ENCODE results near the gene DMPK.

The DMPK gene, protein sequence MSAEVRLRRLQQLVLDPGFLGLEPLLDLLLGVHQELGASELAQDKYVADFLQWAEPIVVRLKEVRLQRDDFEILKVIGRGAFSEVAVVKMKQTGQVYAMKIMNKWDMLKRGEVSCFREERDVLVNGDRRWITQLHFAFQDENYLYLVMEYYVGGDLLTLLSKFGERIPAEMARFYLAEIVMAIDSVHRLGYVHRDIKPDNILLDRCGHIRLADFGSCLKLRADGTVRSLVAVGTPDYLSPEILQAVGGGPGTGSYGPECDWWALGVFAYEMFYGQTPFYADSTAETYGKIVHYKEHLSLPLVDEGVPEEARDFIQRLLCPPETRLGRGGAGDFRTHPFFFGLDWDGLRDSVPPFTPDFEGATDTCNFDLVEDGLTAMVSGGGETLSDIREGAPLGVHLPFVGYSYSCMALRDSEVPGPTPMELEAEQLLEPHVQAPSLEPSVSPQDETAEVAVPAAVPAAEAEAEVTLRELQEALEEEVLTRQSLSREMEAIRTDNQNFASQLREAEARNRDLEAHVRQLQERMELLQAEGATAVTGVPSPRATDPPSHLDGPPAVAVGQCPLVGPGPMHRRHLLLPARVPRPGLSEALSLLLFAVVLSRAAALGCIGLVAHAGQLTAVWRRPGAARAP
- total RNA-seq, result 12.6 reads per million, percentile 37 among the genes with 10 or more reads in this experiment

DNA sequence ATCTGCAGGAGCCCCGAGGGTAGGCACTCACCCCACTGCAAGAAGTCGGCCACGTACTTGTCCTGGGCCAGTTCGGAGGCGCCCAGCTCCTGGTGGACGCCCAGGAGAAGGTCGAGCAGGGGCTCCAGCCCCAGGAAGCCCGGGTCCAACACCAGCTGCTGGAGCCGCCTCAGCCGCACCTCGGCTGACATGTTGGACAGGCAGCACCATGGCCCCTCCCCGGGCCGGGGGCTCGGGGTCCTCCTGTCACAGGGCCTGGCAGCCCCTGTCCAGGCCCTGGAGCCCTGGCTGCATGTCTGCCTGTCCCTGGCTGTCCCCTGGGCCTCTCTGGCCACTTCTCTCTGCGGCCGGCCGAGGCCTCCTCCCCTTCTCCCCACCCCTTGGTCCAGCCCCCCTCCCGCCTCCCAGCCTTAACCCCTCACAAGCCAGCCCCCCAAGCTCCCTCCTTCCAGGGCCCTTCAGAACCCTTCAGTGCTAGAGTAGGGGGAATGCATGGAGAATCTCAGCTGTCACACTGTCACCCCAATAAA lies at the start of gene DMPK:
TSS of gene DMPK (minus strand) at position 329 of the 530 bp plus-strand sequence. CDS start at position 191, 138 bp downstream.
- no peak for DNase-seq

DNA sequence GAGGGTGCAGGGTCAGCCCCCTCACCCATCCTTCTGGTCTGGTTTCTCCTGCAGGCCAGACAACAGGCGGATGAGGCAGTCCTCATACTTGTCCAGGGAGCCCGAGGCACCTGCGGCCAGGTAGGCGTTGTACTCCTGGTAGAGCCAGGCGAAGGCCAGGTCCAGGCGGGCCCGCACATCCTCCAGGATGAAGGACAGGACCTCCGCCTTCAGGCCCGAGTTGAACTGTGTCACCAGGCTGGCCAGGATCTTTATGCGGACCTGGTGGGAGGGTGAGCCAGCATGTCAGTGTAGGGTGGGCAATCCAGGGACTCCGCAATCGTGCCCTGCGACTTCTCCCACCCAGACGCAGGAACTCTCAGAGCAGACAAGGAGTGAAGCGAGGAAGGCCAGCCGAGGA lies 46.7 kb upstream of the DMPK start:
- no peak for DNase-seq

DNA sequence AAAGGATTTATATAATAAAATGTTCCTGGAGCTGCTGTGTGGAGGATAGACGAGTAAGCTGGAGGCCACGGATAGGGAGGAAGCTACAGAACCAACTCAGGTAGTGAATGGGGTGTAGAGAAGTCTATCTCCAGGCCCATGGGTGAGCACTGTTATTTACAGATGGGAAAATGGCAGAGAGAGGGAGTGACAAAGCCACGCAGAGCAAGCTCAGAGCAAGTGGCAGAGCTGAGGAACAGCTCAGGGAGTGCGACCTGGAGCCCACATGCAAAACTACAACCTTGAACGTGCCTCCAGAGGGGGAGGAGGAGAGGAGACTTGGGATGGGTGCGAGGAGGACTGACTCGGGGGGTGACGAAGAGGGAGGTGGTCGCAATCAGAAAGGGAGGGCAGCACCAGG lies 46.2 kb upstream of the DMPK start:
- DNase-seq, result no peak

DNA sequence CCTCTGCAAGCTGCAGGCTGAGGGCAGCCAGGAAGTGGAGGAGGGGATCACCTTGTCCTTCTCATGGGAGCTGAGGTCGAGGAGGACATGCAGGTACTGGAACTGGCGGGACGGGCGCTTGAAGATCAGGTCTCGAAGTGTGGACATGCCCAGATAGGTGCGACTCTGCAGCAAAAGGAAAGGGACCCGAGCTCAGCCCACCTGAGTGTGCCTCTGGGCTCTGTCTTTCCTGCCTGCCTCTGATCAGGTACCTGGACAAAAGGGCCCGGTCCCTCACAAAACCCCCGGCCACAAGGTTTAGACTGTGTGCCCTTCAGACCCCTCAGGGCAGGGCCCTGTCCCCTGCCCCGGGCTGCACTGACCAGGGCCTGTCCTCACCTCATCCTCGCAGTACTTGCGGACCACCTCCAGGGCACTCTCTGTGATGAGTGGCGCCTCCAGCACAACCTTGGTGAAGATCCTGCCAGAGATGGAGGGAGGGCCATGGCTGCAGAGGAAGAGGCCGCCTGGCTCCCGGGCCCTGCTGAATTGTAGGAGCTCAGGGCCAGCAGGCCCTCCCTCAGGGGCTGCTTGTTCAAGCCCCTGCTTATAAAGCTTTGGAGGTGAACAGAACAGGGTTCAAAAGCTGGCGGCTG lies 45.3 kb upstream of the DMPK start:
- DNase-seq, result no peak

DNA sequence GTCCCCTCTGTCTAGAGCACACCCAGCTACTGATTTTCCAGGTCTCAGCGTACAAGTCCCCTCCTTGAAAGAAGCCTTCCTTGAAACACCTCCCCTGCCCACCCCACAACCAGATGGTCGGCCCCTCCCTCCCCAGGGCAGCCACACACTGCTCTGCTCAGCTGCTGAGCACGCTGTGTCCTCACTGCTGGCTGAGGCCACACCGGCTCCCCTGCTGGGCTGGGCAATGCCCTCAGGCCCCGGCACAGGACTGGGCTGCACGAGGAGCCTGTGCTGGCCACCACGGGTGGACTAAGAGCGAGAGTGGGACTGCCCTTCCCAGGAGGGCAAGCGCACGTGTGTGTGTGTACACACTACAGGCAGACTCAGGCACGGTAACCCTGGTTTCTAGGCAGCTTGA lies 44.6 kb upstream of the DMPK start:
- no peak for DNase-seq

DNA sequence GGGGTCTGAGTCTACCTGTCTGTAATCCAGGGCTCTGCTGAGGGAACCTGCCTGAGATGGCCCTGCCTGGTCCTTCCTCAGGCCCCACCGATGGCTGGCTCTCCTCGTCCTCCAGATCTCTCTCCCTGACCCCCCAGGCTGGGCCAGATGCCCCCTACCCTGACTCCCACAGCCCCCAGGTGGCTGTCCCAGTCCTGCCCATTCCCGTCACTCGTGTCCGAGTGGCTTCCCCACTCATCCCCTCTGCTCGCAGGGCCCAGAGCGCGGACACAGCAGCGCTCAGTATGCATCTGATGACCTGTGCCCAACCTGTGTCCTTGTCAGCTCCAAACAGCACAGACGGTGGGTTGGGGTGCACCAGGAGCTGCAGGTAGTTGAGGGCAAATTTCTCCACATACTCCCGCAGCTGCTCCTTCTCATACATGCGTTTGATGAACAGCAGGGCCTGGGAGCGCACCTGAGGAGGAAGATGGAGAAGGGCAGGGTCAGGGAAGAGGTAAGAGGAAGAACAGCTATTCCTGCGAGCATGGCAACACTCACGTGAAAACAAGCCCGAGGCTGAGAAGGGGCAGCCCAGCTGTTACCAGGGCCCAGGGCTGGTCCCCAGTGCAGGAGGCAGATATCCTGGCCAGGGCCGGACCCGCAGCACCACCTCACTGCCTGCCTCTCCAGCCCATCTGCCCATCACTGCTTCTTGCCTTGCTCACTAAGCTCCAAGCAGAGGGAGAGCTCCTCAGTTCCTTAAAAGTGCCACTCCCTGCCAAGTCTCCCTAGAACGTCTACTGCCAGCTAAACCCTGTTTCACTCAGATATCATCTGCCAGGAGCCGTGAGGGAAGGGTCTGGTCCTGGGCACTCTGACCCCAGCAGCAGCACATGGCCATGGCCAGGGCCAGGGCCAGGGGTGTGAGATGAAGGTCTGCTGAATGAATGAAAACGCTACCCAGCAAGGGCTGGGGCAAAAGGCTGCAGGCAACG lies 43.9 kb upstream of the DMPK start:
- DNase-seq, result no peak

DNA sequence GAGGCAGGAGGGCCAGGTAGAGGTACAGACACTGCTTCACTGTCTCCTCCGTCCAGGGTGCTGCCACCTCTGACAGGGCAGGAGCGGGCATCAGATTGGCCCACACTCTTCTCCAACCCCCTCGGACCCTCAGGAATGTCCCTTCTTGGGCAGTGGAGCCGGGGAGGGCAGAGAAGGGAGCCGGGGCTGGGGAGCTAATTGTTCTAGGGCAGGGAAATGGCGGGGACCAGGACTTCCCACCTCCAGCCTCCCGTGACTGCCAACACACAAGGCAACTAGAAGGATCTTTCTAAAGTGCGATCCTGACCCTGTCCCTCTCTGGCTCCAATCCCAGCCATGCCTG lies 42.9 kb upstream of the DMPK start:
- no peak for DNase-seq

DNA sequence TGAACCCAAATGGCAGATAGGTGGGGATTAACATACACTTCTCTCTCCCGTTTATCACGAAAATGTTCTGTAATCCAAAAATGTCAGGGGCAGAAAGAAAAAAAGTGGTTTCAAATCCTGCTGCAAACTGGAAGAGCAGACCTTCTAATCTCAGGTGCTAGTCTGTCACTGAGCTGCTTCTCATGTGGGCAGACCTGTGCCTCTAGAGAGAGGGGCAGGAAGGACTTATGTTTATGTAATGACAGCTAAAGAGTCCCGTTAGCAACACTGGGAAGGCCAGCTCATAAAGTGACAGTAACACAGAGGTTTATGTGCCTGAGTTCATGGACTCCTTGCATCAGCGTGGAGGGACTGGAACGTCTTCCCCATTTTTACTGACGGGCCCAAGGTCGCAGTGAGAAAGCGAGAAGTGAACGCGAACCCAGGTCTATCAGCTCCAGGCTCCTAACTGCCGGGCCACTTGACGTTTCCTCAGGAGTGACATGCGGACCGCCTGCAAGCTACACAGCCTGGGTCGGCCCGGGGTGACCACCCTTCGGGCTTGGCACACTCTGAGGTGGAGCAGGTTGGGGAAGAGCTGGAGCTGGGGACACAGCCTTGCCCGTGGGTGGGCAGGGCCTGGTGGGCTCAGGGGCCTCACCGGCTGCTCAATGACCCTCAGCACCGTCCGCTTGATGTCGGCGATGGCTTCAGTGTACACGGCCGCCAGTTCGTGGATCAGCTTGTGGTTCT lies 42.4 kb upstream of the DMPK start:
- no peak for DNase-seq

DNA sequence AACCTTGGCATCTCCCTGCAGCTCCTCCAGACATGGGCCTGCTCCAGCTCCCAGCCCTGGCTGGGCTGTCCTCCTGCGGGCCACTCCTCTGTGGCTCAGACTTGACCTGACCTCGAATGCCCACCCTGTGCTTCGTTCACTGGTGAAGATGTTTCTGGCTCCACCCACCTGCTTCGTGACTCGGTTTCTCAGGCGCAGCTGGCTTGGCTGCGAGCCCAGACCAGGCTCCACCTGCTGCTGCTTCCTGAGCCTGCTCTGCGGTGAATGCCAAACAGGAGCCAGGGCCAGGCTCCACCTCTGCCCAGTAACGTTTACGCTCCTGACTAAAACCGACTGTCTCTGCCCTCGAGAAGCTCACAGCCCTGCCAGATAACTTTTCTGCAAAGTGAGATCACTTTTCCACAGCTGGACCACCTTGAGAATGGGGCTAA lies 41.8 kb upstream of the DMPK start:
- DNase-seq, result no peak

DNA sequence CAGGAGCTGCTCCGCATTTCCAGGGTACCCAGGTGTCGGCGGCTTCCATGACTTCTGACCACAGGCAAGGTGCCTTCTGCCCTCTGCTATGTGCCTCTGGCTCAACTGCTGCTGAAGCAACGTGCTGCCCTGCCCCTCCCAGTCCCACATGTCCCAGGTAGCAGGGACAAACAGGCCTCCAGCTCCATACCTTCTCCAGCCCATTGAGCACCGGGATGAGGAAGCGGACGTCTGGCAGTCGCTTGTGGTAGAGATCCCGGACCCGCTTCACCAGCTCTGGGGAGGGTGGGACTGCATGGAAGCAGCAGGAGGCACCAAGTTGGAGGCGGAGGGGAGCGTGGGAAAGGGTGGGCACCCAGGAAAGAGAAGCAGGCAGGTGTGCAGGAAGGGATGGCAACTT lies 40.9 kb upstream of the DMPK start:
- no peak for DNase-seq

DNA sequence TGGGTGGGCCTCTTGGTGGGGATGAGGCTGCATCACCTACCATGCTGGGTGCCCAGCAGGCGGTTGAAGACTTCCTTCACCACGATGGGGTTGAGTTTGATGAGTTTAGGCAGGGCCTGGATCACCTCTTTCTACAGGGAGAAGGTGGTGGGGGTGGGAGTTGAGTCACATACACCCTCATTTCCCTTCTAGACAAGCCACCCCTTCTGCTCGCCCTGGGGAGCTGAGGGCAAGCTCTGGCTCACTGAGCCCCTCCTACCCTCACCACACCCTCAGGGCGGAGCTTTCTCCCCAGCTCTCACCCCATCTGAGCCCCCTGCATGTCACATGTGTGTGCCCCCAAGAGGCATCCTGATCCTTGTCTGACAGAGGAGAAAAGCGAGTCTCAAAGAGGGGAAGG lies 40.4 kb upstream of the DMPK start:
- no peak for DNase-seq

DNA sequence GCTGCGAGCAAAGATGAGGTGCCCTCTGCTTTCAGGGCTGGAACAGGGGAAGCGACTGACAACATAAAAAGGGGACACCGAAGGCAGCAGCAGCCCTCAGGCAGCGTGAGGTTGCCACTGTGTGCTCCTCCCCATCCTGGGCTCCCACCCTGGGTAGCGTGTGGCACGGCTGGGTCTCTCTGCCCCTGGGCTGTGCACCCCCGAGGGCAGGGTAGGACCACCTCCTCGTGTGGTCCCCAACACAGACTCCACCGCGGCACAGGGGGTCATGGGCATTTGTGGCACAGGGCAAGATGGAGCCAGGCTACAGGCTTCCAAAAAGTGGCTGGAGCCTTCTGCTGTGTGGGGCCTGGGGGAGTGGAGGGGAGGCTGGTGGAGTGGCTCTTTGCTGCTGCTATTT lies 39.3 kb upstream of the DMPK start:
- DNase-seq, result no peak

DNA sequence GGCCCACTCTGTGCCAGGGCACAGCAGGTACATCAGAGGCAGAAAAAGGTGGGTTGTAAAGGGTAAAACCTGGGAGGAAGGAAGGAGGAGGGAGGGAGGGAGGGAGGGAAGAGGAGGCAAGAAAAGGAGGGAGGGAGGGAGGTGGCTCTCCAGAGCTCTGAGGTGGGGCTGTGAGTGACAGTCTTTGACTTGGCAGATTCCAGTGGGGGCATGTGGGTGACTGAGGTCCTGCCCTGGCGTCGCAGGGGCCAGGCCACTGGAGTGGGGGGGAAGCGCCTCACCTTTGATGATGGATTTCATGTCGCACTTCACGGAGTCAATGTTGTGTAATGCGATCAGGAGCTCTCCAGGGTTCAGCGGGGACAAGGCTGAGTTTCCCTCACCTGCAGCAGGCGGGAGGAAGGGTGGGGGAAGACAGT lies 38.8 kb upstream of the DMPK start:
- DNase-seq, result no peak

DNA sequence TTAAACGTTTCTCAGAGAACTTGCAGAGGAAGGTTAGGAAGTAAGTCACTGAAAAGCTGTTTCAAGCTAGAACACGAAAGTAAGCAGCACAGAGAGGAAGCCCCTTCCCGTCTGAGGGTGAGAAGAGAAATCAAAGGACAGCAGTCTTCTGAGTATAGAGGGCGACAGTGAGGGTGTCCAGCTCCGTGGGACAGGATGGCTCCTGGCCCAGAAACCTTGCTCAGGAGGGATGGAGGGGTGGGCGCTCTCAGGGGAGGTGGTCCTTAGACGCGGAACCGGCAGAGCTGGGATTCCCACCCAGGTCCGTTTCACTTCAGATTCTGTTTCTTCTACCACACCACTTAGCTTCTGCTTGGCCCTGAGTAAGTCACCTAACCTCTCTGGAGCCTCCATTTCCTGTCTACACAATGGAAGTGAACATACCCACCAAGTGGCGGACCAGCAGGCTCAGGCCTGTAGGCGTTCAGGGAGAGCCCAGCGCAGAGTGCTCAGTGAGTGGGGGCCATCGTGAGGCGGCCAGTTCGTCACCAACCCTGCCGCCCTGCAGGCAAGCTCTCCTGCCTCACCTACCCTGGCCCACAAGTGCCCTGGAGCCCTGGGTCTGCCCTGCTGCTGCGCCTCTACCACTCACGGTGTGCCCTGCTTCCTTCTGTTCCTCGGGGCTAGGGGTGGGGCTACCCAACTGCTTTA lies 38.3 kb upstream of the DMPK start:
- DNase-seq, result no peak

DNA sequence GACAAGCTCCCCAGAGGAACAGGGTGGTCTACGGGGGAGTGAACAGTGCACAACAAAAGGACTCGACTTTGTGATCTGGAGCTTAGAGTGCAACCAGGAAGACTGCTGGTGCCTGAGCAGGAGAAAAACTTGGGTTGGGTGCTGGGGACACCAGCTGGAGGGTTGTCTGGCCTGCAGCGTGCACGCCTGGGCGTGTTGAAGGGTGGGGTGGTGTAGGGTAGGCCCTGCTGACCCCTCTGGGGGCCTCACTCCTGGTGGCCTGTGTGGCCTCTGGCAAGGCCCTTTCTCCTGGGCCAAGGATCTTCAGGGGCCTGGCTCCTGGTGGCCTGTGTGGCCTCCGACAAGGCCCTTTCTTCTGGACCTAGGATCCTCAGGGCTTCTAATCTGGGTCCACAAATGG lies 37.5 kb upstream of the DMPK start:
- DNase-seq, result no peak

DNA sequence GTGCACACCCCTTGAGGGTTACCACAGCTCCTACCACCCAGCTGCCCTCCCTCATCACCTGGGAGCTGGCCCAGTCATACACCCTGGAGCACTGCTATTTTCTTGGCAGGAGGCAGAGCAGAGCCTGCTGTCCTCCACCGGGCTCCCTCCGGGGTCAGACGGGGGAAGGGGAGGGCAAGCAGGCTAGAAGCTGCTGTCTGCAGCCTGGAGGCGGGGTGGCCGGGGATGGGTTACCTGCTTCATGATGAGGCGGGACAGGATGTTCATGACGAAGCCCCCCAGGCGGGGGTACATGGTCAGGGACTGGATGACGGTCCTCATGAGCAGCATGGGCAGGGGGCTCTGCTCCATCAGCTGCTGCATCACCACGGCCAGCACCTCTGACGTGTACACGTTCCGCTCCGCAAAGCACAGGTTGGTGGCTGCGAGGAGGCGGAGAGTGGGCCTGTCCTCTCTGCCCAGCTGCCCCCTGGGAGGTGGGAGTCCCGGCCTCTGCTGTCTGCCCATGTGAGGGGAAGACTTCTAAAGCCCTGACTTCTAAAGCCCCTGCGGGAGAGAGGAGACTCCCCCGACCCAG lies 35.5 kb upstream of the DMPK start:
- no peak for DNase-seq

DNA sequence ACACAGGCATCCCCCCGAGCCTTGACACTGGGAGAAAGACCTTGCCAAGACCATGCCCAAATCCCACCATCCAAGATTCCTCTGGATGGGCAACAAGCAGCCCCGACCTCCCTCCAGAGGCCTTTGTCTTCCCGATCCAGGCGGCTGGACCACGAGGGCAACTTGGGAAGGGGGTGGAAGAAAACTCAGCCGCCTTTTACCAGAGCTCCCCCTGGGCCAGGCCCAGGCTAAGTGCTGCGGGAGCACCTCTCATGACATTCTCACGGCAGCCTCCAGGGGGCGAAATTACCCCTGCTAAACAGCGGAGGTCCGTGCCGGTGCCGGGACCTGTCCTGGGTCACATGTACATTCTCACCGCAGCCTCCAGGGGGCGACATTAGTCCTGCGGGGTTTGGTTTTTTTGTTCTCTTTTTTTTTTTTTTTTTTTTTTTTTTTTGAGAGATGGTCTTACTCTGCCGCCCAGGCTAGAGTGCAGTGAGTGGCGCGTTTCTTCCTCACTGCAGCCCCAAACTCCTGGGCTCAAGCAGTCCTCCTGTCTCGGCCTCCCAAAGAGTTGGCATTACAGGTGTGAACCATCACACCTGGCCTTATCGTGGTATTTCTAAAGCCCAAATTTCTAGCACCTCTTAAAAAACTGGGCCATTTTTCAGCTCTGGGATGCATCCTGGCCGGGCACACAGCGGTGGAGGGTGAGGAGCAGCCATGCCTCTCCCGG lies 34.9 kb upstream of the DMPK start:
- peak; percentile 95 for DNase-seq

DNA sequence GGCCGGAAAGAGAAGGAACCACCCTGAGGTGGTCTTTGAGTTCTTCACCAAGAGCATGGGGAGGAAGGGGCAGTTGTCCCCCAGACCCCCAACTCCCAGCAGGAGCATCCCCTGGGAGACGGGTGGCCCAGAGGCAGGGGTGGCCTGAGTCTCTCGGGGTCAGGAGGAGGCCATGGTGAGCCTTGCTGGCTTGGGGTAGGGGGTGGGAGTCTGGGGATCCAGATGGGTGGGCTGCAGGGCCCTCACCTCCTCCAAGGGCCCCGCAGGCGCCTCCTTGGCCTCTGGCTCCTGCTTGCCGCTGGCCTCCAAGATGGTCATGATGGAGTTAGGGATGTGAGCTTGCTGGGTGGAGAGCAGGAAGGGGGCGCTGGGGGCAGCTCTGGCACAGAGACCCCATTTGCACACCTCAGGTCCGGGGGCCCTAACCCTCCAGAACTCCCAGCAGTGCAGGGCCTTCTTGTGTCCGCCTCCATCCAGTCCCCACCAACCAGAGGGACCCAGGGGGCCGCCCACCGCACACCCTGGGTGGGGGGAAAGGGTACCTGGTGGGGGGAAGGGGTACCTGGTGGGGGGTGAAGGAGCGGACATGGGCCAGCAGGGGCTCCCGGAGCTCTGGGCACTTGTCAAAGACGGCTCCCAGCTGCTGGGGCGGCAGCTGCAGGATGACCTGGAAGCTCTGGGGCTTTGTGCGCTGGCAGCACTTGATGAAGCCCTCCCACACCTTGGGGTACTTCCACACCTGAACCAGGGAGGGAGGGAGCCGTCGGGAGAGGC lies 34.1 kb upstream of the DMPK start:
- DNase-seq, result no peak

DNA sequence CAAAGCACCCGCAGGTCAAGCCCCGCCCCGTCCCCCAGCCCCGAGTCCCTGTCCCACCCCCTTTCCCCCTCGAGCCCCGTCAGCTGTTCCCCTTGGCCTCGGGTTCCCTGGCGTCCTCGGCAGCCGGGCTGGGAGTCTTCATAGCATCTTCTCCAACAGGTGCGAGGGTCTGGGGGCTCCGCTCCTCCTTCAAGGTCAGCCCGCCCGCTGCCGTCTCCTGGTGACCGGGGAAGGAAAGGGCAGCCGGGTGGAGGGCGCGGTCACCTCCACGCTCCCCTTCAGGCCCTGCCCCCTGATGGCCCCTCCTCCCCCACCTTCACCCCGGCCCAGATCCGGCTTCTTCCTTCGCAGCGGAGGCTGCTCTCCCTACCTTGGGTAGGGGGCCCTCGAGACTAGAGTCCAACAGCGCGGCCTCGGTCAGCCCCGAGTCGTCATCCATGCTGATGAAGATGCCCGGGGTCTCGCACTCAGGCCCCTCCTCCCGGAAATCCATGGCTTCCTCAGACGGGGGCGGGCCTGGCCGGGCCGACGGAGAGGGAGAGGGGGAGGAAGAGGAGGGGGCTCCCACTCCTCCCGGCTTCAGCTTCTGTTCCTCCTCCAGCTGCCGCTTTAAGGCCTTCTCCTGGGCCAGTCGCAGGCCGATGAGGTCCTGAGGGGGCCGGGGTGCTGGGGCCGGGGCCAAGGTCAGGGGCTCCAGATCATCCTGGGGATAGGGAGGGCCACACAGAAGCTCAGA lies 33.4 kb upstream of the DMPK start:
- DNase-seq, result no peak

Measured in effector CD4-positive, alpha-beta T cell (primary cell).